ENCODE measurements around the gene CAMTA1.

GRCh38 chr1:7525338-7526063 lies 740.2 kb downstream of the CAMTA1 start:
- TF ChIP-seq EZH2 (IDR thresholded peaks at IDR 0.05; ENCODE audit: borderline replicate concordance, low read depth, low read length, poor library complexity, severe bottlenecking) (no peak), CTCF (conservative IDR thresholded peaks at IDR 0.05; ENCODE audit: low read depth, low read length) (no peak)

All from A673 (cell line).